Stimulated activated CD8-positive, alpha-beta memory T cell treated with anti-CD3 and anti-CD28 coated beads, Interleukin-7, amount 100 ng/mL, for 24 hours (primary cell): ENCODE results near the gene FBXO24.

ENCODE experiments used
- DNase-seq: peaks from one replicate; pipeline ENCODE4 v3.0.0-alpha.2; 2020; ENCODE audit warnings: low read depth

Gene FBXO24

GRCh38 chr7:100574362-100575205 is 11.5 kb upstream of the FBXO24 start:
- DNase-seq: no peak

- no peak for DNase-seq
Observed at GRCh38 chr7:100575206-100575631, 10.9 kb upstream of the FBXO24 start.

GRCh38 chr7:100575746-100576383 is 10.3 kb upstream of the FBXO24 start:
- DNase-seq: no peak

GRCh38 chr7:100576384-100576993 is 9.6 kb upstream of the FBXO24 start:
- DNase-seq: no peak

- DNase-seq: no peak
Observed at GRCh38 chr7:100577103-100577502, 9.0 kb upstream of the FBXO24 start.

- DNase-seq: no peak
Observed at GRCh38 chr7:100577507-100577906, 8.6 kb upstream of the FBXO24 start.

GRCh38 chr7:100578246-100579183 is 7.6 kb upstream of the FBXO24 start:
- no peak for DNase-seq

GRCh38 chr7:100580466-100581283 is 5.5 kb upstream of the FBXO24 start:
- no peak for DNase-seq

- no peak for DNase-seq
Observed at GRCh38 chr7:100582041-100582579, 4.0 kb upstream of the FBXO24 start.

GRCh38 chr7:100582650-100583049 is 3.5 kb upstream of the FBXO24 start:
- DNase-seq: no peak

- DNase-seq: peak; percentile 40
Observed at GRCh38 chr7:100583132-100584053, 2.7 kb upstream of the FBXO24 start.

- no peak for DNase-seq
Observed at GRCh38 chr7:100584054-100584682, 2.0 kb upstream of the FBXO24 start.

GRCh38 chr7:100584683-100585510 is 1.2 kb upstream of the FBXO24 start:
- no peak for DNase-seq

- DNase-seq: no peak
Observed at GRCh38 chr7:100585511-100586265, 440 bp upstream of the FBXO24 start, which contains the start of gene LRCH4. TSS of gene LRCH4 (minus strand) at chr7:100586129. CDS start at chr7:100586100, 29 bp downstream.

- no peak for DNase-seq
Observed at GRCh38 chr7:100588438-100588837, 2.3 kb downstream of the FBXO24 start.

GRCh38 chr7:100589341-100589947 is 3.3 kb downstream of the FBXO24 start:
- DNase-seq: no peak
